Measurements from ENCODE around the gene KDM3A. TPM values are rescaled to one million over a fixed set of nuclear protein-coding genes. Genes with fewer than 3 reads are reported as not detected.

Gene KDM3A
- total RNA-seq, 3 donors from 2014 or later: 40.6 to 79.0 (median 61.3) TPM

GRCh38 chr2:86453836-86454235 lies 12.7 kb downstream of the KDM3A start:
- H3K27me3 ChIP-seq: no peaks in the 10 kb centered on the region
- no peaks in the 10 kb centered on the region for H3K36me3 ChIP-seq
- no peaks in the 10 kb centered on the region for H3K9me3 ChIP-seq
- peak in 1 of 2 donors; percentile 57 for DNase-seq (ENCODE audit: low spot score in 2 of 2)
- TF ChIP-seq POLR2A (IDR thresholded peaks at IDR 0.05): no peak
- TF ChIP-seq, protein P1, sequence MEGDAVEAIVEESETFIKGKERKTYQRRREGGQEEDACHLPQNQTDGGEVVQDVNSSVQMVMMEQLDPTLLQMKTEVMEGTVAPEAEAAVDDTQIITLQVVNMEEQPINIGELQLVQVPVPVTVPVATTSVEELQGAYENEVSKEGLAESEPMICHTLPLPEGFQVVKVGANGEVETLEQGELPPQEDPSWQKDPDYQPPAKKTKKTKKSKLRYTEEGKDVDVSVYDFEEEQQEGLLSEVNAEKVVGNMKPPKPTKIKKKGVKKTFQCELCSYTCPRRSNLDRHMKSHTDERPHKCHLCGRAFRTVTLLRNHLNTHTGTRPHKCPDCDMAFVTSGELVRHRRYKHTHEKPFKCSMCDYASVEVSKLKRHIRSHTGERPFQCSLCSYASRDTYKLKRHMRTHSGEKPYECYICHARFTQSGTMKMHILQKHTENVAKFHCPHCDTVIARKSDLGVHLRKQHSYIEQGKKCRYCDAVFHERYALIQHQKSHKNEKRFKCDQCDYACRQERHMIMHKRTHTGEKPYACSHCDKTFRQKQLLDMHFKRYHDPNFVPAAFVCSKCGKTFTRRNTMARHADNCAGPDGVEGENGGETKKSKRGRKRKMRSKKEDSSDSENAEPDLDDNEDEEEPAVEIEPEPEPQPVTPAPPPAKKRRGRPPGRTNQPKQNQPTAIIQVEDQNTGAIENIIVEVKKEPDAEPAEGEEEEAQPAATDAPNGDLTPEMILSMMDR (IDR thresholded peaks at IDR 0.05): no peak
- TF ChIP-seq POLR2AphosphoS5 (IDR thresholded peaks at IDR 0.05): no peak
- peaks cover 0 to 3% of the 10 kb centered on the region in 2 donors for H3K4me1 ChIP-seq
- intact Hi-C loops (cut with DNase I; ENCODE audit: low total_unique reads): no loop called here
- no peak overlapping the region for H3K4me3 ChIP-seq
- peak overlapping the region in 1 of 2 donors; percentile 50 for H3K27ac ChIP-seq

DNA sequence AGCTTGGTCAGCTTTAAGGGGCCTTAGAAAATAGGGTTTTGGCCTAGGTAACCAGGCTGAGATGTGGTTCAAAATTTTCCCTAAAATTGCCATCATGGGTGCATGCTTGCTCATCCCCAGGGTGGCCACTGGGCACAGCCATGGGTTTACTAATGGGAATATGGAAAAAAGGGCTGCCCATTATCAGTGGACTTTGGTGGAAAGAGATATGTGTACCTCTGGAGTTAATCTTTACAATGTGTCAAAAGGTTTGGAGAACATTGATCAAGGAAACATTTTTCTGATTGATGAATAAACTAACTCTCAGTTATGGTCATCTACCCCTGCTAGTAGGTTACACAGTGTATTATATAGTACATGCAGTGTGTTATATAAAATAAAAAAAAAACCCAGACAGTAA lies 13.1 kb downstream of the KDM3A start:
- no peaks in the 10 kb centered on the region for H3K36me3 ChIP-seq
- H3K4me3 ChIP-seq: no peak overlapping the region
- TF ChIP-seq POLR2AphosphoS5 (IDR thresholded peaks at IDR 0.05): no peak
- no peak for TF ChIP-seq POLR2A (IDR thresholded peaks at IDR 0.05)
- TF ChIP-seq, protein P1 (IDR thresholded peaks at IDR 0.05): no peak
- no peaks in the 10 kb centered on the region for H3K27me3 ChIP-seq
- H3K9me3 ChIP-seq: no peaks in the 10 kb centered on the region
- no peaks in the 10 kb centered on the region for H3K4me1 ChIP-seq
- no peak for DNase-seq (ENCODE audit: low spot score in 2 of 2)
- H3K27ac ChIP-seq: peak overlapping the region in 1 of 2 donors; percentile 50
- intact Hi-C loops (cut with DNase I; ENCODE audit: low total_unique reads): no loop called here

- DNase-seq (ENCODE audit: low spot score in 2 of 2): no peak
- Histone ChIP-seq H3K27me3 (no peaks in the 10 kb centered on the region), H3K4me3 (no peak overlapping the region), H3K4me1 (no peaks in the 10 kb centered on the region), H3K27ac (no peak overlapping the region), H3K9me3 (no peaks in the 10 kb centered on the region), H3K36me3 (no peaks in the 10 kb centered on the region)
- intact Hi-C loops (cut with DNase I; ENCODE audit: low total_unique reads): no loop called here
- TF ChIP-seq POLR2A (IDR thresholded peaks at IDR 0.05) (no peak), POLR2AphosphoS5 (IDR thresholded peaks at IDR 0.05) (no peak)
- TF ChIP-seq, protein P1 (IDR thresholded peaks at IDR 0.05): no peak
Measured at GRCh38 chr2:86455181-86455580, 14.0 kb downstream of the KDM3A start.

- Histone ChIP-seq H3K36me3 (no peaks in the 10 kb centered on the region), H3K9me3 (no peaks in the 10 kb centered on the region), H3K4me1 (no peaks in the 10 kb centered on the region), H3K27ac (no peak overlapping the region), H3K27me3 (no peaks in the 10 kb centered on the region), H3K4me3 (no peak overlapping the region)
- TF ChIP-seq POLR2AphosphoS5 (IDR thresholded peaks at IDR 0.05) (no peak), POLR2A (IDR thresholded peaks at IDR 0.05) (no peak)
- intact Hi-C loops (cut with DNase I; ENCODE audit: low total_unique reads): no loop called here
- DNase-seq (ENCODE audit: low spot score in 2 of 2): no peak
Measured at GRCh38 chr2:86461042-86461743, 20.0 kb downstream of the KDM3A start.

GRCh38 chr2:86464652-86465051 lies 23.5 kb downstream of the KDM3A start:
- no peaks in the 10 kb centered on the region for H3K27me3 ChIP-seq
- H3K27ac ChIP-seq: no peak overlapping the region
- no peaks in the 10 kb centered on the region for H3K36me3 ChIP-seq
- intact Hi-C loops (cut with DNase I; ENCODE audit: low total_unique reads): no loop called here
- H3K4me3 ChIP-seq: no peak overlapping the region
- no peak for DNase-seq (ENCODE audit: low spot score in 2 of 2)
- TF ChIP-seq, protein P1 (IDR thresholded peaks at IDR 0.05): no peak
- TF ChIP-seq POLR2AphosphoS5 (IDR thresholded peaks at IDR 0.05) (no peak), POLR2A (IDR thresholded peaks at IDR 0.05) (no peak)
- no peaks in the 10 kb centered on the region for H3K9me3 ChIP-seq
- H3K4me1 ChIP-seq: no peaks in the 10 kb centered on the region
